GM12874 (cell line): Measurements from ENCODE around the gene ACACB.

Source experiments
- CTCF ChIP-seq: IDR thresholded peaks from 2 replicates; pipeline ENCODE4 v1.5.1; 2011; ENCODE audit warnings: low read depth, mild to moderate bottlenecking, control low read depth, low read length, moderate library complexity; ENCODE audit not compliant: insufficient read depth

Gene ACACB

DNA sequence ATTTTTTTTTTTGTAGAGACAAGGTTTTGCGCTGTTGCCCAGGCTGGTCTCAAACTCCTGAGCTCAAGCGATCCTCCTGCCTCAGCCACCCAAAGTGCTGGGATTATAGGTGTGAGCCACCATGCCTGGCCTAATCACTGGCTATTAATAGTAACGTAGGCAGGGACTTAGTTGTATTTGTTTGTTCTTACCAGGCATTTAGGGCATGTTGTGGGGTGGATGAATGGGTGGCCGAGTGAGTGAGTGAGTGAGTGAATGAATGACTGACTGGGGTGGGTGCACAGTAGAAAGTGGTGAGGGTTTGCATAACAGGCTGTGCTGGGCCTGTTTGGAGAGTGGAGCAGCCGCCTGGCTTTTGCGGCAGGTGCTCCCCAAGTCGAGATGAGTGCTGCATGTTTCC, 105.7 kb downstream of the ACACB start:
- TF ChIP-seq CTCF: no peak

GRCh38 chr12:109222496-109222895, 106.1 kb downstream of the ACACB start:
- no peak for TF ChIP-seq CTCF

DNA sequence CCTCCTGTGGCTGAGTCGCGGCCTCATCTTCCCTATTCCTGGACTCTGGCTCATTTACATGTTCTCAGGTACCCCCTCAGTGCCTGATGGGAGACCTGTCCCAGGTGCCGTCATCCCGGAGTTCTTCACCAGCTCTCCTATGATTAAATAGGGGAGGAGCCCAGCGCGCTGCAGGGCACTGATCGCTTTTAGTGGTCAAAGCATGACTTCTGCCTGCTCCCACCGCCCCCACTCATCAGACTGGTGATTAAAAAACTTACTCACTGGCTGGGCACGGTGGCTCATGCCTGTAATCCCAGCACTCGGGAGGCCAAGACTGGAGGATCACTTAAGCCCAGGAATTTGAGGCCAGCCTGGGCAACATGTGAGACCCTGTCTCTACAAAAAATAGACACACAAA, 106.8 kb downstream of the ACACB start:
- no peak for TF ChIP-seq CTCF

GRCh38 chr12:109223868-109224267, 107.5 kb downstream of the ACACB start:
- TF ChIP-seq CTCF: no peak

- no peak for TF ChIP-seq CTCF
Measured at GRCh38 chr12:109228664-109229063, 112.3 kb downstream of the ACACB start.

DNA sequence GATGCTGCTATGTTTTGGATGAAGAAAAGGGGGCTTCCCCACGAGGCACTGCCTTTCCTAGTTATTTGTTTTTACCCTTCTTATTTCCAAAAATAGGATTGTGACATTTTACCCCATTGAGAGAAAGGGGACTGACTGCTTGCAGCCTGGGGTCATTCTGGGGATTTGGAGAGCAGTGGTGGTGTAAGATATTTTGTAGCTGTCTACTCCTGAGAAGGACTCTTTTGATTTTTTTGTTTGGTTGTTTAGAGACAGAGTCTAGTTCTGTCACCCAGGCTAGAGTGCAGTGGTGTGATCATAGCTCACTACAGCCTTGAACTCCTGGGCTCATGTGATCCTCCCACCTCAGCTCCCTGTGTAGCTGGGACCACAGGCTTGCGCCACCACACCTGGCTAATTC, 113.8 kb downstream of the ACACB start:
- TF ChIP-seq CTCF: no peak

DNA sequence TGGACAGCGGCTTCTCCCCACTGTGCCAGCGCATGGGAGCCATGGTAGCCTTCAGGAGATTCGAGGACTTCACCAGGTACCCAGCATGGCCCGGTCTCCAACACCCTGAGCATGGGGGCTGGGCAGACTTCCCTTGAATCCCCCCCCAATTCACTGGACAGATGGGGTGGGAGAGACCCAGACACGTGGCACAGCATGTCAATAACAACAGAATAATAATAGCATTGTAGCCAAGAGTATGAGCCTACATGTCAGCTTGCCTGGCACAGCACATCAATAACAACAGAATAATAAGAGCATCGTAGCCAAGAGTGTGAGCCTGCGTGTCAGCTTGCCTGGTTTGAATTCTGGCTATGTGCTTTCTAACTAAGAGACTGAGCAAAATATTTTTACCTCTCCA, 116.3 kb downstream of the ACACB start:
- no peak for TF ChIP-seq CTCF

GRCh38 chr12:109234012-109234411, 117.6 kb downstream of the ACACB start:
- TF ChIP-seq CTCF: no peak
